Gastrocnemius medialis (tissue), 4 donors: ENCODE results near the gene CBX1.
A peak's percentile ranks its signal among the peaks of the same experiment; 100 is the strongest.

Source experiments
- POLR2A ChIP-seq, 2 donors: fragments of 450-650 bp; IDR thresholded peaks; one replicate each; pipeline ENCODE4 v1.6.1; 2017; ENCODE audit warnings: antibody characterized with exemption in 2 of 2, mild to moderate bottlenecking in 2 of 2, moderate library complexity in 2 of 2
- TF ChIP-seq, protein P1 (sequence below), 5 experiments: fragments of 450-650 bp in 3 of 5; fragments of 200-600 bp in 2 of 5; sonication (generic) in 2 of 5; IDR thresholded peaks in 4 of 5; conservative IDR thresholded peaks in 1 of 5; 1 replicate in 4 of 5; 2 replicates in 1 of 5; pipeline ENCODE4 v1.5.1; 2016 to 2019; ENCODE audit warnings: antibody characterized with exemption in 5 of 5, mild to moderate bottlenecking in 3 of 5, moderate library complexity in 3 of 5

DNA sequence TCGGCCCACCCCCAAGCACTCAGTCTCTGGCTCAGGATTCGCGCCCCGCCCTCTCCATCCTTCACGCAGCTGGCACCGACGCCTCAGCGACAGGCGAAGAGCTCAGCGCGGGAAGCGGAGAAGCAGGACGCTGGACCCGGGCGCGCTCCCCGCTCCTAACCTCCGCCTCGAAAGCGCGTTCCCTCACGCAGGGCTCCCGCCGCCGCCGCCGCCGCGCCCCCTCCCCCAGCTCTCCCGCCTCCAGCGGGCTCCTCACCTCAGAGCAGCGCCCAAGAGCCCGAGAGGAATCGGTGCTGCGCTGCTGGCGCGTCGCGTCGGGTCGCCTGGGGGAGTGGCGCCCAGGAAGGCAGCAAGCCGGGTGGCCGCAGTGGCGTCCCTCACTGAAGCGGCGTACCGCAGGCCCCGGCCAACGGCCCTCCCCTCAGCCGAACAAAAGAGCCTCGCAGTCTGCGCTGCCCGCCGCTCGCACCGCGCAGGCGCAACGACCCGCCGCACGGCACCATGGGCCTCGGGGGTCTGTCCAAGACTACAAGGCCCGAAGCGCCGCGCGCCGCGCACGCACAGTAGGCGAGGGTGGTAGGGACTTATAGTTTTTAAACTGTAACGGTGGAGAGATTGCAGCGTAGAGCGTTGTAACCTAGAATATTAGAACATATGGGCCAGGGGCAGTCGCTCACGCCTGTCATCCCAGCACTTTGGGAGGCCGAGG, at the start of gene CBX1:
- TF ChIP-seq, protein P1, sequence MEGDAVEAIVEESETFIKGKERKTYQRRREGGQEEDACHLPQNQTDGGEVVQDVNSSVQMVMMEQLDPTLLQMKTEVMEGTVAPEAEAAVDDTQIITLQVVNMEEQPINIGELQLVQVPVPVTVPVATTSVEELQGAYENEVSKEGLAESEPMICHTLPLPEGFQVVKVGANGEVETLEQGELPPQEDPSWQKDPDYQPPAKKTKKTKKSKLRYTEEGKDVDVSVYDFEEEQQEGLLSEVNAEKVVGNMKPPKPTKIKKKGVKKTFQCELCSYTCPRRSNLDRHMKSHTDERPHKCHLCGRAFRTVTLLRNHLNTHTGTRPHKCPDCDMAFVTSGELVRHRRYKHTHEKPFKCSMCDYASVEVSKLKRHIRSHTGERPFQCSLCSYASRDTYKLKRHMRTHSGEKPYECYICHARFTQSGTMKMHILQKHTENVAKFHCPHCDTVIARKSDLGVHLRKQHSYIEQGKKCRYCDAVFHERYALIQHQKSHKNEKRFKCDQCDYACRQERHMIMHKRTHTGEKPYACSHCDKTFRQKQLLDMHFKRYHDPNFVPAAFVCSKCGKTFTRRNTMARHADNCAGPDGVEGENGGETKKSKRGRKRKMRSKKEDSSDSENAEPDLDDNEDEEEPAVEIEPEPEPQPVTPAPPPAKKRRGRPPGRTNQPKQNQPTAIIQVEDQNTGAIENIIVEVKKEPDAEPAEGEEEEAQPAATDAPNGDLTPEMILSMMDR (IDR thresholded peaks at IDR 0.05 in 4 of 5, conservative IDR thresholded peaks at IDR 0.05 in 1 of 5), result no peak
- peak; percentile 43 to 60 for TF ChIP-seq POLR2A (IDR thresholded peaks at IDR 0.05)
